ENCODE data around the gene BZW1. TPM values are rescaled to one million over a fixed set of nuclear protein-coding genes. Genes with fewer than 3 reads are reported as not detected.

BZW1 gene
- total RNA-seq, 4 donors from 2014 or later: 204 to 317 (median 240) TPM

- H3K36me3 ChIP-seq: no peaks in the 10 kb centered on the region
- DNase-seq (no peak), ATAC-seq (no peak)
- H3K27ac ChIP-seq: no peak overlapping the region
- H3K27me3 ChIP-seq: no peaks in the 10 kb centered on the region
- TF ChIP-seq POLR2A (IDR thresholded peaks at IDR 0.05) (no peak), CTCF (IDR thresholded peaks at IDR 0.05 in 4 of 5, conservative IDR thresholded peaks at IDR 0.05 in 1 of 5) (no peak)
- intact Hi-C loops (cut with DNase I; ENCODE audit: low total_unique reads): no loop called here
- in situ Hi-C loops (cut with MboI; ENCODE audit: low sequenced_read_pairs in 4 of 4): no loop called here
- no peak overlapping the region for H3K4me3 ChIP-seq
- H3K9me3 ChIP-seq: no peaks in the 10 kb centered on the region
- H3K4me1 ChIP-seq: no peaks in the 10 kb centered on the region
Measured at GRCh38 chr2:200773083-200773482, 38.6 kb upstream of the BZW1 start.

GRCh38 chr2:200774920-200775319 is 36.8 kb upstream of the BZW1 start:
- Histone ChIP-seq H3K27me3 (no peaks in the 10 kb centered on the region), H3K27ac (no peak overlapping the region), H3K4me3 (no peak overlapping the region), H3K4me1 (no peaks in the 10 kb centered on the region), H3K36me3 (no peaks in the 10 kb centered on the region), H3K9me3 (no peaks in the 10 kb centered on the region)
- intact Hi-C loops (cut with DNase I; ENCODE audit: low total_unique reads): no loop called here
- DNase-seq: no peak
- no peak for ATAC-seq
- in situ Hi-C loops (cut with MboI; ENCODE audit: low sequenced_read_pairs in 4 of 4): no loop called here
- TF ChIP-seq CTCF (IDR thresholded peaks at IDR 0.05 in 4 of 5, conservative IDR thresholded peaks at IDR 0.05 in 1 of 5) (no peak), POLR2A (IDR thresholded peaks at IDR 0.05) (no peak)

GRCh38 chr2:200777275-200777674 is 34.4 kb upstream of the BZW1 start:
- no peak overlapping the region for H3K4me3 ChIP-seq
- H3K27ac ChIP-seq: no peak overlapping the region
- ATAC-seq (no peak), DNase-seq (no peak)
- no peaks in the 10 kb centered on the region for H3K4me1 ChIP-seq
- intact Hi-C loops (cut with DNase I; ENCODE audit: low total_unique reads): no loop called here
- H3K36me3 ChIP-seq: no peaks in the 10 kb centered on the region
- TF ChIP-seq CTCF (IDR thresholded peaks at IDR 0.05 in 4 of 5, conservative IDR thresholded peaks at IDR 0.05 in 1 of 5): no peak
- TF ChIP-seq POLR2A (IDR thresholded peaks at IDR 0.05): no peak
- H3K9me3 ChIP-seq: no peaks in the 10 kb centered on the region
- H3K27me3 ChIP-seq: no peaks in the 10 kb centered on the region
- in situ Hi-C loops (cut with MboI; ENCODE audit: low sequenced_read_pairs in 4 of 4): no loop called here

GRCh38 chr2:200778038-200778437 is 33.7 kb upstream of the BZW1 start:
- Histone ChIP-seq H3K27me3 (no peaks in the 10 kb centered on the region), H3K4me1 (no peaks in the 10 kb centered on the region), H3K9me3 (no peaks in the 10 kb centered on the region), H3K36me3 (no peaks in the 10 kb centered on the region), H3K27ac (no peak overlapping the region), H3K4me3 (no peak overlapping the region)
- DNase-seq (no peak), ATAC-seq (no peak)
- in situ Hi-C loops (cut with MboI; ENCODE audit: low sequenced_read_pairs in 4 of 4) (no loop called here), intact Hi-C loops (cut with DNase I; ENCODE audit: low total_unique reads) (no loop called here)
- TF ChIP-seq CTCF (IDR thresholded peaks at IDR 0.05 in 4 of 5, conservative IDR thresholded peaks at IDR 0.05 in 1 of 5) (no peak), POLR2A (IDR thresholded peaks at IDR 0.05) (no peak)

GRCh38 chr2:200779214-200779613 is 32.5 kb upstream of the BZW1 start:
- DNase-seq (no peak), ATAC-seq (no peak)
- TF ChIP-seq POLR2A (IDR thresholded peaks at IDR 0.05) (no peak), CTCF (IDR thresholded peaks at IDR 0.05 in 4 of 5, conservative IDR thresholded peaks at IDR 0.05 in 1 of 5) (no peak)
- Histone ChIP-seq H3K9me3 (no peaks in the 10 kb centered on the region), H3K27ac (no peak overlapping the region), H3K4me3 (no peak overlapping the region), H3K4me1 (no peaks in the 10 kb centered on the region), H3K27me3 (no peaks in the 10 kb centered on the region), H3K36me3 (no peaks in the 10 kb centered on the region)
- intact Hi-C loops (cut with DNase I; ENCODE audit: low total_unique reads): no loop called here
- in situ Hi-C loops (cut with MboI; ENCODE audit: low sequenced_read_pairs in 4 of 4): no loop called here
